ENCODE data around the gene SPDYE2.
"Not testable (repeated sequence)": the region's sequence is repeated elsewhere in the genome, so short reads cannot be mapped to it uniquely, and the experiment has no call there.

DNA sequence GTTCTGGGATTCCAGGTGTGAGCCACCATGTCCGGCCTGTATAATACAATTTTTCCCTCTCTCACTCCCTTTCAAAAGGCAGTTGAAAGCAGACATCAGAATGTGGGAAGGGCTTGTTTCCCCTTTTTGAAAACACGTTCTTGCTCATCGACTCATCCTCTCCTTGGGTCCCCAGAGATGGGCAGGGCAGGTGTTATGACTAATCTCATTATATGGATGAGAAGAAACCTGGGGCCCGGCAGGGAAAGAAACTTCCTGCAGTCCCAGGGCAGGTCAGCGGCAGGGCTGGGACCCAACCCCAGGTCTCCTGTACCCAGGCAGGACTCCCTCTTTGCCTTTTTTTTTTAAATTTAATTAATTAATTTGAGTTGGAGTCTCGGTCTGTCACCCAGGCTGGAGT, 4.7 kb upstream of the SPDYE2 start:
- TF ChIP-seq, protein P1, sequence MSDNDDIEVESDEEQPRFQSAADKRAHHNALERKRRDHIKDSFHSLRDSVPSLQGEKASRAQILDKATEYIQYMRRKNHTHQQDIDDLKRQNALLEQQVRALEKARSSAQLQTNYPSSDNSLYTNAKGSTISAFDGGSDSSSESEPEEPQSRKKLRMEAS (IDR thresholded peaks at IDR 0.05; ENCODE audit: low read depth), result not testable (repeated sequence)
- not testable (repeated sequence) for TF ChIP-seq YY1 (IDR thresholded peaks at IDR 0.05; ENCODE audit: low read depth); GABPA (IDR thresholded peaks at IDR 0.05; ENCODE audit: low read depth); RFX5 (IDR thresholded peaks at IDR 0.05; ENCODE audit: low read length); SMC3 (IDR thresholded peaks at IDR 0.05; ENCODE audit: low read depth, low read length); TEAD4 (IDR thresholded peaks at IDR 0.05; ENCODE audit: borderline replicate concordance, insufficient read depth)
- TF ChIP-seq, protein P2, sequence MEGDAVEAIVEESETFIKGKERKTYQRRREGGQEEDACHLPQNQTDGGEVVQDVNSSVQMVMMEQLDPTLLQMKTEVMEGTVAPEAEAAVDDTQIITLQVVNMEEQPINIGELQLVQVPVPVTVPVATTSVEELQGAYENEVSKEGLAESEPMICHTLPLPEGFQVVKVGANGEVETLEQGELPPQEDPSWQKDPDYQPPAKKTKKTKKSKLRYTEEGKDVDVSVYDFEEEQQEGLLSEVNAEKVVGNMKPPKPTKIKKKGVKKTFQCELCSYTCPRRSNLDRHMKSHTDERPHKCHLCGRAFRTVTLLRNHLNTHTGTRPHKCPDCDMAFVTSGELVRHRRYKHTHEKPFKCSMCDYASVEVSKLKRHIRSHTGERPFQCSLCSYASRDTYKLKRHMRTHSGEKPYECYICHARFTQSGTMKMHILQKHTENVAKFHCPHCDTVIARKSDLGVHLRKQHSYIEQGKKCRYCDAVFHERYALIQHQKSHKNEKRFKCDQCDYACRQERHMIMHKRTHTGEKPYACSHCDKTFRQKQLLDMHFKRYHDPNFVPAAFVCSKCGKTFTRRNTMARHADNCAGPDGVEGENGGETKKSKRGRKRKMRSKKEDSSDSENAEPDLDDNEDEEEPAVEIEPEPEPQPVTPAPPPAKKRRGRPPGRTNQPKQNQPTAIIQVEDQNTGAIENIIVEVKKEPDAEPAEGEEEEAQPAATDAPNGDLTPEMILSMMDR (IDR thresholded peaks at IDR 0.05), result not testable (repeated sequence)
- TF ChIP-seq, protein P3, sequence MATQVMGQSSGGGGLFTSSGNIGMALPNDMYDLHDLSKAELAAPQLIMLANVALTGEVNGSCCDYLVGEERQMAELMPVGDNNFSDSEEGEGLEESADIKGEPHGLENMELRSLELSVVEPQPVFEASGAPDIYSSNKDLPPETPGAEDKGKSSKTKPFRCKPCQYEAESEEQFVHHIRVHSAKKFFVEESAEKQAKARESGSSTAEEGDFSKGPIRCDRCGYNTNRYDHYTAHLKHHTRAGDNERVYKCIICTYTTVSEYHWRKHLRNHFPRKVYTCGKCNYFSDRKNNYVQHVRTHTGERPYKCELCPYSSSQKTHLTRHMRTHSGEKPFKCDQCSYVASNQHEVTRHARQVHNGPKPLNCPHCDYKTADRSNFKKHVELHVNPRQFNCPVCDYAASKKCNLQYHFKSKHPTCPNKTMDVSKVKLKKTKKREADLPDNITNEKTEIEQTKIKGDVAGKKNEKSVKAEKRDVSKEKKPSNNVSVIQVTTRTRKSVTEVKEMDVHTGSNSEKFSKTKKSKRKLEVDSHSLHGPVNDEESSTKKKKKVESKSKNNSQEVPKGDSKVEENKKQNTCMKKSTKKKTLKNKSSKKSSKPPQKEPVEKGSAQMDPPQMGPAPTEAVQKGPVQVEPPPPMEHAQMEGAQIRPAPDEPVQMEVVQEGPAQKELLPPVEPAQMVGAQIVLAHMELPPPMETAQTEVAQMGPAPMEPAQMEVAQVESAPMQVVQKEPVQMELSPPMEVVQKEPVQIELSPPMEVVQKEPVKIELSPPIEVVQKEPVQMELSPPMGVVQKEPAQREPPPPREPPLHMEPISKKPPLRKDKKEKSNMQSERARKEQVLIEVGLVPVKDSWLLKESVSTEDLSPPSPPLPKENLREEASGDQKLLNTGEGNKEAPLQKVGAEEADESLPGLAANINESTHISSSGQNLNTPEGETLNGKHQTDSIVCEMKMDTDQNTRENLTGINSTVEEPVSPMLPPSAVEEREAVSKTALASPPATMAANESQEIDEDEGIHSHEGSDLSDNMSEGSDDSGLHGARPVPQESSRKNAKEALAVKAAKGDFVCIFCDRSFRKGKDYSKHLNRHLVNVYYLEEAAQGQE (IDR thresholded peaks at IDR 0.05; ENCODE audit: low read depth, low read length), result not testable (repeated sequence)

All from SK-N-SH (cell line).